ENCODE results near the gene ZNF638.
"Not testable (repeated sequence)": the region's sequence is repeated elsewhere in the genome, so short reads cannot be mapped to it uniquely, and the experiment has no call there.

ZNF638 gene

DNA sequence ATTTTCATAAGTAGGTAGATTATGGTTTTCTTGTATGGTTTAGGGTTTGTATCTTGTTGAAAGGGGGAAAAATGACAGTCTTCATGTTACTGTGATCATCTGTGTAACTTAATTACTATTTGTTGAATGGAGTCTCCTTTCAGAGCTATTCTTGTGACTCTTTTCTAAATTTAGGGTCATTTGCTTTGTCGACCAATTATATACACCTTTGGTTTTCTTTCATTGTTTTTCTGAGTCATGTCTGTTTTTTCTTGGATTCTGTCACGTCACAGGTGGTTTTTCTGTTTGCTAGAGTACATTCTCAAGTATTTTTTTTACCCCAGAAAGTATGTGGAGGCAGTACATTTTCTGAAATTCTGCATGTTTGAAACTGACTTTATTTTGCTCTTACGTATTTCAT lies 78.0 kb downstream of the ZNF638 start:
- no peak for DNase-seq

DNA sequence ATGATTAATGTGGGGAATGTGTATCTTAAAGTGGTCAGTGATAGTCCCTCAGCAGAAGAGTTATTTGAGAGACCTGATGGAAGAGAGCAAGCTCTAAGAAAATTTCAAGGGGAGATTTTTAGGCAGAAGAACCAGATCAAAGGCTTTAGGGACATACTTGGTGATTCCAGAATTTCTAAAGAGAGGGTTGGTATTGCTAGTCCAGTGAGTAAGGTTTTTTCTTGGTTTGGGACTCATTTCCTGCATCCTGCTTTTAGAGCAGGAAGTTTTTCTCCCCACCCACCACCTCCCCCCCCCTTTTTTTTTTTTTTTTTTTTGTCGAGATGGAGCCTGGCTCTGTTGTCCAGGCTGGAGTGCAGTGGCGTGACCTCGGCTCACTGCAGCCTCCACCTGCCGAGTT lies 79.1 kb downstream of the ZNF638 start:
- DNase-seq = no peak

DNA sequence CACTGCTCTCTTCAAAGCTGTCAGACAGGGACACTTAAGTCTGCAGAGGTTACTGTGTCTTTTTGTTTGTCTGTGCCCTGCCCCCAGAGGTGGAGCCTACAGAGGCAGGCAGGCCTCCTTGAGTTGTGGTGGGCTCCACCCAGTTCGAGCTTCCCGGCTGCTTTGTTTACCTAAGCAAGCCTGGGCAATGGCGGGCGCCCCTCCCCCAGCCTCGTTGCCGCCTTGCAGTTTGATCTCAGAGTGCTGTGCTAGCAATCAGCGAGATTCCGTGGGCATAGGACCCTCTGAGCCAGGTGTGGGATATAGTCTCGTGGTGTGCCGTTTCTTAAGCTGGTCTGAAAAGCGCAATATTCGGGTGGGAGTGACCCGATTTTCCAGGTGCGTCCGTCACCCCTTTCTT lies 85.3 kb downstream of the ZNF638 start:
- DNase-seq = peak; percentile 1 to 12

DNA sequence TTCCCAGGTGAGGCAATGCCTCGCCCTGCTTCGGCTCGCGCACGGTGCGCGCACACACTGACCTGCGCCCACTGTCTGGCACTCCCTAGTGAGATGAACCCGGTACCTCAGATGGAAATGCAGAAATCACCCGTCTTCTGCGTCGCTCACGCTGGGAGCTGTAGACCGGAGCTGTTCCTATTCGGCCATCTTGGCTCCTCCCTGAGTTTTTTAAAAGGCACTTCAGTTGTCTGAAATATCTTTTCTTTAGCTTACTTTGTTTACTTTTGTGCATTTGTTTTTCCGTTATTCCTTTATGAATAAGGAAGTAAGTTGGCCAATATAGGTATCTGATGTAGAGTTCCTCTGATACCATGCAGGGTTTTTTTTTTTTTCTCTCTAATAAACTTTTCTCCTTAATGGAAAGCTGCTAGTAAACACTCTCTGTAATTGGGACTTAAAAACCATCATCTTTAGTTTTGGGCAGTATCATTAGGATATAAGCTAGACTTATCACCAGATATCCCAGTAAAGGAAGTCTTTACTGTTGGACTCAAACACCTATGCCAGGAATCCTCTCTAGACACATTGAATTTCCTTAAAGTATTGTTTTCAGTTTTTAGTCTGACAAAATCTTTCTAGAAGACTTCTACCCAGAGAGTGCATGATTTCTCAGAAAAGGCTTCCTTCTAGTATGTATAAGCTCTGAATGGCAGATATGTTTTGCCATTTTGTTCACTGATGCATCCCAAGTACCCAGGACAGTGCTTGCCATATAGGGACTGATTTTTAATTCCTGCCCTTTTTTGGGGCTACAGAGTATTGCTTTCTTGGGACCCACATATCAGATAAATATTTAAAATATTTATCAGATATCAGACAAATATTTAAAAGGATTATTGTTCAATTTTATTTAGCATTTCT lies 86.0 kb downstream of the ZNF638 start:
- DNase-seq = no peak

DNA sequence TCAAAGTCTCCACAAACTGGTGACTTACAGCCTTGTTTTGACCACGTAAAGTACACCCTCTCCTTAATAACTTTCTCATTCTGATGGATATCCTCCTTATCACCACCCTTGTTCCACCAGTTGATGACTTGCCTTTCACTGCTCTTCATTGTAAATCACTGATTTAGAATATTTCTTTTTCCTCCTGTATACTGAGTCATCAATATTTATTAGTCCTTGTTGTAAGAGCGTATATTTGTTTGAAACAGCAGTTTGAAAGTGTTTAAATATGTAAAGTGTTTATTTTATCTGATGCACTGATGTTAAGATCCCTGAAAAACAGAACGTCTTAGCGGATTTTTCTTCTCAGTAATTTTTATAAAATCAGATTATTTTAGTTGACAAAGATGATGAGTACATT lies 87.6 kb downstream of the ZNF638 start:
- DNase-seq = no peak

DNA sequence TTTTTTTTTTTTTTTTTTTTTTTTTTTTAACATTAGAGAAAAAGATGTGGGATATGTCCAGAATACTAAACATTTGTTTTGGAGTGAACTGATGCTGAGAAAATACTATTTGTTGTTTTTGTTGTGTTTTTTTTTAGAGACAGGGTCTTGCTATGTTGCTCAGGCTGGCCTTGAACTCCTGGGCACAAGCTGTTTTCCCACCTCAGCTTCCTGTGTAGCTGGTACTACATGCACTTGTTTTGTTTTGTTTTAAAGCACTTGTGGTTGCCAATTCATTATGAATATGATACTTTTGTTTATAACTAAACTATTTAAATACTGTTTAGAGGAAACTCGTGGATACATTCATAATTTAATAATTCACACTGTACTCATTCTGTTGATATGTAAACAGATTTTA lies 88.4 kb downstream of the ZNF638 start:
- no peak for DNase-seq

DNA sequence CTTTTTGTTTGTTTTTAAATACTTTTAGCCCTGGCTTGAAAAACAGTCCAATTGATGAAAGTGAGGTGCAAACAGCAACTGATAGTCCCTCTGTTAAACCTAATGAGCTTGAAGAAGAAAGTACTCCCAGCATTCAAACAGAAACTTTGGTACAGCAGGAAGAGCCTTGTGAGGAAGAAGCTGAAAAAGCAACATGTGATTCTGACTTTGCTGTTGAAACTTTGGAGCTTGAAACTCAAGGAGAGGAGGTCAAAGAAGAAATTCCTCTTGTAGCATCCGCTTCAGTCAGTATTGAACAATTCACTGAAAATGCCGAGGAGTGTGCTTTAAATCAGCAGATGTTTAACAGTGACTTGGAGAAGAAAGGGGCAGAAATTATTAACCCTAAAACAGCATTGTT lies 91.2 kb downstream of the ZNF638 start:
- DNase-seq = no peak

DNA sequence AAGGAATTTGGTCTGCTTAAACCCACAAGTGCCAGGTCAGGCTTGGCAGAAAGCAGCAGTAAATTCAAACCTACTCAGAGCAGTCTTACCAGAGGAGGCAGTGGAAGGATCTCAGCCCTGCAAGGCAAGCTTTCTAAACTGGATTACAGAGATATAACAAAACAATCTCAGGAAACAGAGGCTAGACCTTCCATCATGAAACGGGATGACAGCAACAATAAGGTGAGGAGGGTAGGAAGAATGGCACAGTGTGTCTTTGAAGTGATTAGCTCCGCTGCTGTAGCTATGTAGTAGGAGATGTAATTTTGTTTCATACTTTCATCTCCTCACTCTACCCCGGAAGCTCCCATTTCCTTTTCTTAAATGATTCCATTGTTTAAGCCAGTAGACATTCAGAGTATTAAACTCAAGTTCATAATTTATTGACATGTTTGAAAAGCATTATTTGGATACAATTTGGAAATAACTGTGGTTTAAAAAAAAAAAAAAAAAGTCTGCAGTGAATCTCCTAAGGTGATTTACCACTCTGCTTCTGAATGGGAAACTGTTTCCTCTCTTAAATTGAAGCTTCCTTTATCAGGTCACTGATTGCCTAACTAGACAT lies 92.3 kb downstream of the ZNF638 start:
- no peak for DNase-seq

DNA sequence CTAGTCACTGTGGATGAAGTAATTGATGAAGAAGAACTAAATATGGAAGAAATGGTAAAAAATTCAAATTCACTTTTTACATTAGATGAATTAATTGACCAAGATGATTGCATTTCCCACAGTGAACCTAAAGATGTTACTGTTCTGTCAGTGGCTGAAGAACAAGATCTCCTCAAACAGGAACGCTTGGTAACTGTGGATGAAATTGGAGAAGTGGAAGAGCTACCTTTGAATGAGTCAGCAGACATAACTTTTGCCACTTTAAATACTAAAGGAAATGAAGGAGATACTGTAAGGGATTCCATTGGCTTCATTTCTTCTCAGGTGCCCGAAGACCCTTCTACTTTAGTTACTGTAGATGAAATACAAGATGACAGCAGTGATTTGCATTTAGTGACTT lies 95.1 kb downstream of the ZNF638 start:
- no peak for DNase-seq

DNA sequence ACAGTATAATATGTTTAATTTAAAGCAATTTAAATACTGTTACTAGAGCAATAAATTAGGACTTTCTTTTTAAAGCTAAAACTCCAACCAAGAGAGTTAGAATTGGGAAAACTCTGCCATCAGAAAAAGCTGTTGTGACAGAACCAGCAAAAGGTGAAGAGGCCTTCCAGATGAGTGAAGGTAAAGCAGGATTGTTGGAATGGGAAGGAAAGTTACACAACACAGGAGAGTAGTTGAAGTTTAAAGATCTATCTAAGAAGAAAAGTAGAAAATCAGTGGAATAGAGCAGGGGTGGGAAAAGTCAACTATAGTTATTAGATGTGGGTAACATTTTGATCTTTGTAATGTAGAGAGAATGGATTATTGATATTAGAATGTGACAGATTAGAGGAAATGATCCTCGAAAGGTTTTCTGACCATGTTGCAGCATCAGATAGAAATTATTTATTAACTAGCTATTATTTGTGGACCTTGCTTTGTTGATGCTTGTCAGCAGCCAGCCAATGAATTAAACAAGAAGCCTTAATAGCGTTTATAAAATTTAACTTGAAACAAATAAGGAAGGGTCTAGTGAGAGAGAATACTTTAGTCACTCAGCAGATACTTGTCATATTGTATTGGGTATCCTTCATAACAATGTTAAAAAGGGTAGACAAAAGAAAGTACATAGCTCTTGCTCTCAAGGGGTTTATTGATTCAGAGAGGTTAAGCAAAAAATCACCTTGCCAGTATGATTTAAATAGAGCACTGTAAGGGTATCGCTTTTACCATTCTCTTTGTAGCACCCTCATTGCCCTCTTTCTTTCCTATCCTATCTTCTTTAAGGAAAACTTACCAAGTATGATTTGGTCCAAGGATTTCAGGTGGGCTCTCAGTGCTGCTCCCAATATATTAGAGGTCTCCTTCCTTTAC lies 97.1 kb downstream of the ZNF638 start:
- DNase-seq = no peak

DNA sequence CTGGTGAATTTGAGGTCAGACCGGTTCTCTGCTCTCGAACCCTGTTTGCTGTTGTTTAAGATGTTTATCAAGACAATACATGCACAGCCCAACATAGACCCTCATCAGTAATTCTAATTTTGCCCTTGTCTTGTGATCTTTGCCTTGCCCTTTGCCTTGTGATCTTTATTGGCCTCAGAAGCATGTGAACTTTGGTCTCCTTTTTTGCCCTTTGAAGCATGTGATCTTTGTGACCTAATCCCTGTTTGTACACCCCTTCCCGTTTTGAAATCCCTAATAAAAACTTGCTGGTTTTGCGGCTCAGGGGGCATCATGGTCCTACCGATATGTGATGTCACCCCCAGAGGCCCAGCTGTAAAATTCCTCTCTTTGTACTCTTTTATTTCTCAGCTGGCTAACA lies 113.6 kb downstream of the ZNF638 start:
- DNase-seq = not testable (repeated sequence)

DNA sequence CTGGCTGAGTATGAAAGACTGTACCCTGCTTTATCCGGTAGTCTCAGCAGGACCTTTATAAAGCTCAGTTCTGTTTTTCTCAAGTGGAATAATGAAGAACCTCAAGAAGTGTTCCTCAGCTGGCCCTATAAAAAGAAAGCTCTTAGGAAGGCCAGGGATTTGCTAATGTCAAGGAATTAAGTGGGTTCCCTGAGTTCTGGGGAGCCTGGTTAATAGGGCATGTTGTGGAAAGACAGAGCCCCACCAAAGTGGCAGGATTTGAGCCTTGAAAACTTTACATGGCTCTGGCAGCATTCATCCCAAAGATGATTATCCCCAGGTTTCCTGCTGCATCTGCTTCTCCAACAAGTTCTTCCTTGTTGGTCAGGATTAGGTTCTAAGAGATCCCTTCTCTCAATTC lies 114.9 kb downstream of the ZNF638 start:
- no peak for DNase-seq

DNA sequence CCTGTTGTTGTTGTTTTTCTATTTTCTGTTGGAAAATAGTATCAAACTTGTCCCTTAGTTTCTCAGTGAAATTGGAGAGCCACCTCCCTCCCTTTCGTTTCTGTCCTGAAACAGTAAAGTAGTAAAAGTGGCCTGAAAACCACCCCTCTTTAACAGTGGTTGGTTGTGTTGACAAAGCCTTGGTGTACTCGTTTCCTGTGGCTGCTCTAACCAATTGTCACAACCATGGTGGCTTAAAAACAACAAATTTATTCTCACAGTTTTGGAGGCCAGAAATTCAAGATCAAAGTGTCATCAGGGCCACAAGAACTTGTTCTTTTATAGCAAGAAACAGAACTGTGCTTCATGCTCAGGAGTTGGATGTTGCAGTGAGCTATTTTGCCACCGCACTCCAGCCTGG lies 117.8 kb downstream of the ZNF638 start:
- no peak for DNase-seq

DNA sequence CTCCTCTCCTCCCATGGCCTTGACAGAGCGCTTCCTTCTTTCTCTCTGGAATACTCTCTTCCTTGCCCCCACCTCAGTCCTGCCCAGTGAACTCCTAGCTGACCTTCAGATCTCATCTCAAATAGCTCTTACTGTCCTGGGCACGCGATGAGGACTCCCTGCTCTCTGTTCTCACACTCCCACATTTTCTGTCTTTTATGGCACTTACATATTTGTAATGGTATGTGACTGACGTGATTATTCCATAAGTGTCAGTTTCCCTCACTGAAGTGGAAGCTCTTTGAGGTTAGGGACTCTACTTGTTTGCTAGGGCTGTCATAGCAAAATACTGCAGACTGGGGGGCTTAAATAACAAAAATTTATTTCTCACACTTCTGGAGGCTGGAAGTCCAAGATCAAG lies 120.1 kb downstream of the ZNF638 start:
- DNase-seq = no peak

DNA sequence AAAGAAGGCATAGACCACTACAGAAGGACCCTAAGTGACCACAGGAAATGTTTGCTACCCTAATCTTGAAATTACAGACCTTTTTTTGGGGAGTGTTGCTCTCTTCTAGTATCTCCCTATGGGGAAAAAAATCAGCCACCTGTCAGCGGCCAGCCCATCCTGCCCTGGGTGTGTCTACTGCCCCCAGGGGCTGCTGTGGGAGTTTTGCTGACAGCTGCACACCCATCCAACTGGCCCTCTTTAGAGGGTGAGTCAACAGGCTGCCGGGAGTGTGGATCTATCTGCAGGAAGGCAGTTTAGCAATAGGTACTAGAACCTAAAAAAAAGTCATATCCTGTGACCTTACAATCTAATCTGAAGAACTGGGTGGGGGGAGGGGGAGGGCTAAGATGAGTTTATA lies 121.0 kb downstream of the ZNF638 start:
- no peak for DNase-seq

DNA sequence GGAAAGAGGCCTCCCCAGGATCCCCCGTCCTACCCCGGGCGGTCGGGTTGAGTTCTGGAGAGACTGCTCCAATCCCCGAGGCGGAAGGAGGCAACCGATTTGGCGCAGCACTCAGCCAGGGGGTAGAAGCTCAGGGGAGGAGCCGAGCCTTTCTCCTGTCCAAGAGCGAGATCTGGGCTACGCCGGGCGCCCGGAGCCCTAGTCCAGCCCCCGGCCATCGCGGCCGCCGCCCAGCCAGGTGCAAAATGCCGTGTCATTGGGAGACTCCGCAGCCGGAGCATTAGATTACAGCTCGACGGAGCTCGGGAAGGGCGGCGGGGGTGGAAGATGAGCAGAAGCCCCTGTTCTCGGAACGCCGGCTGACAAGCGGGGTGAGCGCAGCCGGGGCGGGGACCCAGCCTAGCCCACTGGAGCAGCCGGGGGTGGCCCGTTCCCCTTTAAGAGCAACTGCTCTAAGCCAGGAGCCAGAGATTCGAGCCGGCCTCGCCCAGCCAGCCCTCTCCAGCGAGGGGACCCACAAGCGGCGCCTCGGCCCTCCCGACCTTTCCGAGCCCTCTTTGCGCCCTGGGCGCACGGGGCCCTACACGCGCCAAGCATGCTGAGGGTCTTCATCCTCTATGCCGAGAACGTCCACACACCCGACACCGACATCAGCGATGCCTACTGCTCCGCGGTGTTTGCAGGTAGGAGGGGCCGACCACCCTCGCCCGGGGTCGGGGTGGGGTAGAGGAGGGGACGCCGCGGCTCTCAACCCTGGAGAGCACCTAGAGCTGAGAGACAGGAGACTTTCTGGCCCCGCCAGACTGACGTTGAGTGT lies 122.0 kb downstream of the ZNF638 start, which contains the start of gene DYSF:
Gene DYSF (plus strand): TSS at position 158 of the 817 bp plus-strand sequence.
- no peak for DNase-seq

DNA sequence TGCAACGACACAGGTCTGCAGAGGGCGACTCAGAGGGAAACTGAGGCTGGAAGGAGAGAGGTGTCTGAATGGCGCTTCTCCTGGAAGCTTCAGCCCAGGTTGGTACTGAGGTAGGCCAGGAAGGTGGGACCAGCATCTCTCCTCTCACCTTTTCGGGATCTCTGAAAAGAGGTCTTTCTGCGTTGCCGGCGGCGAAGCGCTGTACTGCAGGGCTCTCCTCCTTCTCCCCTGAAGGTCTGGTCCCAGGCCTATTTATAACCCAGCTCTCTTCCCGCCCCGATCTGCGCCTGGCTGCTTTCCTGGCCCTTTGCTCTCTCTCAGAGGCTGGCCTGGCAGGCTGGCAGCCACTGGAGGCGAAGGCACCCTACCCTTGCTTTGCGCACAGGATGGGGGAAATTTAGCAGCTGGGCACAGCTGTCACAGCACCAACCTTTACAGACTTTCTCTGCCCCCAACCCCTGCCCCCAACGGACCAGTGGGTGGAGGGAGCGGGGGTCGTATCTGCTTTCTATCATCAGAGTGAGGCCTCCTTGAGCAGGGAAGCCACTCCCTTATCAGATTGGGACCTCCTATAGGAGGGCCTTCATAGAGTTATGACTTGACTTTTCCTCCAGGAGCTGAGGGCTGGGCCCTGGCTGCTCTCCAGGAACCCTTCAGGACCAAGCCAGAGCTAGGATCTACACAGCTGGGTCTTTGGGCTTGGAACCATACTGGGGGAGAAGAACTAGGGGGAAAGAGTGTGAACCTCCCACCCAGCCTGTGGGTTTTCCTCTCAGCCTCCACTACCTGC lies 122.8 kb downstream of the ZNF638 start:
- no peak for DNase-seq

DNA sequence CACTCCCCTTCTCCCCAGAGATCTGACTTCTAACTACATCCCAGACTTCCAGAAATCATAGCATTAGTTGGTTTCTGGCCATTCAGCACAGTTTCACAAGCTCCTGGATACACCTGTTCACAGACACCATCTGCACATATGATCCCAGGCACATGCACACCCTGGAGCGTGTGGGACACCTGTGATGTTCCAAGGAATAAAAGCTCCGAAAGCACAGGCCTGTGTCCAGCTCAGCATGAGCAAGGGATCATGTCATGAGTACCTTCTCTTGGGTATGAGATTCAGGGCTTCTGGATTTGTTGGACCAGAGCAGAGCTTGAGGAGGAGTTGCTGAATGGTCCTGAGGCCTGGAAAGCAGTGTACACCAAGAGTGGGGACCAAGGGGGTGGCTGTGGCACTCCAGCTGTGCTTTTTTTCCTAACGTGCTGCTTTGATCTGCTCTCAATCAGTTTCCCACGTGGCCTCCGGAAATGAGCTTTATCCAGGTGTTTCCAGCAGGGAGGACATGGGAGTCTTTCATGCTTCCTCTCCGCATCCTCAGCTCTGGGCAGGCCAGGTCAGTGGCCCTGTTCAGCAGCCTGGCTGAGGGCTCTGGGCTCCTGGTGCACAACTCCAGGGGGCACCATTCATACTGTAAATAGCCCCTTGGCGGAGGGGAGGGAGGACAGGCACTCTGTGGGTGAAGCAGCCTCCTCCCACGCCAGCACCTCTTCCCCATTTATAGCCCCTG lies 123.6 kb downstream of the ZNF638 start:
- no peak for DNase-seq

DNA sequence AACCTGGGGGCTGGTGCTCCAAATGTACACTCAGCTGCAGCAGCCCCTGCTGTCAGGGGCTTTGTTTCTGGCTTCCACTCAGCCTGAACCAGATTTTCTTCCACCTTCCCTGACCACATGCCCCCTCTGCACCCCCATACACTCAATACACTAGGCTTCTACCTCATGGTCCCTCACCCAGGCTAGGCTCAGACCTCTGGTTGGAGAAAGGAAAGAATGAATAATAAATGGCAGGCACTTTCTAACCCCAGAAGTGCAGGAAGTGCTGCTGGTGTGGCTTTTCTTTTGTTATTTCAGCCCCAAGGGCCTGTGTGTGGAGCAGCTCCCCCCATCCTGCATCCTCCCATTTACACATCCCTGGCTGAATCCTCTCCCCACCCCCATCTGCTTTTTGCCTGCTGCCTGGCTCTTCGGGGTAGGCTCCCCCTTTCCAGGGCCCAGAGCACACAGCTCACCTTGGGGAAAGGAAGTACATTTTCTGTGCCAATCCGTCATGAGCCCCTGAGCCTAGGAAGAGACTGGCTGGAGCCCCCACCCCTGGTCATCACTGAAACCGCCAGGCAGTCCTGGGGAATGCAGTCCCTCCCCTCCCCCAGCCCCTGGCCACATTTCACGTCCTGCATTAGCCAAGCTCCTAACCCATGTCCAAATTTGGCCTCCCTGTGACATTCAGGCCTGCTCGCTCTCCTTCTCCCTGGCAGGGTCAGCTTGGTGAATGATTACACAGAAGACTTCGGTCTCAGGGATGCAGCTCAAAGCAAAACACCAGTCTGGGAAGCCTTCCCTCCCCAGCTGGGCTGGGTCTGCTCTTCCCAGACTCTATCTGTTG lies 124.4 kb downstream of the ZNF638 start:
- DNase-seq = no peak

DNA sequence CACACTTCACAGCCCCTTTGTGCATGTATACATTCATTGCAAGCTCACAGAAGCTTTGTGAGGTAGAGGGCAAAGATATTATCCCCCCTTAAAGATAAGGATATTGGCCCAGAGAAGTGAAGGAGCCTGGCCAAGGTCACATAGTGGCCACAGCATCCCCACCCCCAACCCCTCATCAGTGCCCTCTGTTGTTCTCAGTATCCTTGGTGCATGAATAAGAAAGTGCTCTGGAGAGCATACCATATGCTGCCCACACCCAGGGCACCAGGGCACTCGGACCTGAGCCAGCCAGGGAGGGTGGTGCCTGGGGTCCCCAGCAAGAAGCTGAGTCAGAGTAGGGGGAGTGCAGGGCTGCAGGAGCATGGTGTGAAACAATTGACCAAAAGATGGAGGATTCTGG lies 125.0 kb downstream of the ZNF638 start:
- no peak for DNase-seq

Data from activated CD4-positive, alpha-beta T cell treated with anti-CD3 and anti-CD28 coated beads, Interleukin-2, amount 50 U/mL, for 4 hours (primary cell).